ENCODE results near the gene ACTG2.

The ACTG2 gene

GRCh38 chr2:73862987-73863386 lies 29.8 kb upstream of the ACTG2 start:
- H4K91ac ChIP-seq (ENCODE audit: low read depth, low read length), result no peak overlapping the region
- no peak overlapping the region for H2AK5ac ChIP-seq (ENCODE audit: low read length)
- H3K4ac ChIP-seq (ENCODE audit: low read depth, low read length), result no peak overlapping the region
- no peak overlapping the region for H2BK12ac ChIP-seq (ENCODE audit: low read length)
- no peak overlapping the region for H2AFZ ChIP-seq (ENCODE audit: insufficient read depth, low read length, poor library complexity)
- H3K79me2 ChIP-seq (ENCODE audit: control insufficient read depth, insufficient read depth, low read length, poor library complexity), result no peaks in the 10 kb centered on the region
- no peak overlapping the region for H3K18ac ChIP-seq (ENCODE audit: low read length)
- H3K4me2 ChIP-seq (ENCODE audit: low read length), result no peak overlapping the region
- H3K4me1 ChIP-seq (ENCODE audit: control insufficient read depth in 1 of 2, insufficient read depth in 2 of 2, low read length in 2 of 2), result no peaks in the 10 kb centered on the region
- DNase-seq, result no peak
- WGBS (ENCODE audit: extremely low coverage, insufficient coverage, insufficient read length), result no CpG with 5 or more reads among the region's 2 CpGs
- no peak overlapping the region for H3K14ac ChIP-seq (ENCODE audit: low read length)
- H3K9ac ChIP-seq (ENCODE audit: low read length), result no peak overlapping the region
- no peak overlapping the region for H3K4me3 ChIP-seq (ENCODE audit: low read depth, low read length)
- peaks cover 4% of the 10 kb centered on the region for H3K9me3 ChIP-seq (ENCODE audit: insufficient read depth, low read depth, low read length)
- no peak overlapping the region for H3K27ac ChIP-seq (ENCODE audit: low read depth, low read length)
- no peaks in the 10 kb centered on the region for H3K27me3 ChIP-seq (ENCODE audit: insufficient read depth, low read length)
- no peak overlapping the region for H4K8ac ChIP-seq (ENCODE audit: low read depth, low read length)
- no peaks in the 10 kb centered on the region for H3K79me1 ChIP-seq (ENCODE audit: low read length)
- no peak overlapping the region for H2BK5ac ChIP-seq (ENCODE audit: low read depth, low read length, poor library complexity)
- peaks cover 9 to 35% of the 10 kb centered on the region in 2 experiments for H3K36me3 ChIP-seq (ENCODE audit: control insufficient read depth in 1 of 2, insufficient read depth in 2 of 2, low read length in 2 of 2)
- H3K23ac ChIP-seq (ENCODE audit: low read length), result no peak overlapping the region
- no peak overlapping the region for H4K12ac ChIP-seq (ENCODE audit: low read depth, low read length)
- no peak overlapping the region for H2BK120ac ChIP-seq (ENCODE audit: insufficient read depth, low read length, poor library complexity)

- no peak overlapping the region for H4K91ac ChIP-seq (ENCODE audit: low read depth, low read length)
- H2BK5ac ChIP-seq (ENCODE audit: low read depth, low read length, poor library complexity), result no peak overlapping the region
- no peak overlapping the region for H4K12ac ChIP-seq (ENCODE audit: low read depth, low read length)
- H3K27ac ChIP-seq (ENCODE audit: low read depth, low read length), result no peak overlapping the region
- no peak overlapping the region for H3K4ac ChIP-seq (ENCODE audit: low read depth, low read length)
- DNase-seq, result peak in 1 of 2 donors; percentile 28
- H3K23ac ChIP-seq (ENCODE audit: low read length), result no peak overlapping the region
- H4K8ac ChIP-seq (ENCODE audit: low read depth, low read length), result no peak overlapping the region
- H3K79me2 ChIP-seq (ENCODE audit: control insufficient read depth, insufficient read depth, low read length, poor library complexity), result no peaks in the 10 kb centered on the region
- H3K27me3 ChIP-seq (ENCODE audit: insufficient read depth, low read length), result no peaks in the 10 kb centered on the region
- no peak overlapping the region for H2BK12ac ChIP-seq (ENCODE audit: low read length)
- peaks cover 7 to 20% of the 10 kb centered on the region in 2 experiments for H3K36me3 ChIP-seq (ENCODE audit: control insufficient read depth in 1 of 2, insufficient read depth in 2 of 2, low read length in 2 of 2)
- H2AFZ ChIP-seq (ENCODE audit: insufficient read depth, low read length, poor library complexity), result no peak overlapping the region
- WGBS (ENCODE audit: extremely low coverage, insufficient coverage, insufficient read length), result no CpG with 5 or more reads among the region's 9 CpGs
- peaks cover 4% of the 10 kb centered on the region for H3K9me3 ChIP-seq (ENCODE audit: insufficient read depth, low read depth, low read length)
- no peaks in the 10 kb centered on the region for H3K79me1 ChIP-seq (ENCODE audit: low read length)
- no peak overlapping the region for H3K4me3 ChIP-seq (ENCODE audit: low read depth, low read length)
- H3K9ac ChIP-seq (ENCODE audit: low read length), result no peak overlapping the region
- H3K18ac ChIP-seq (ENCODE audit: low read length), result no peak overlapping the region
- no peaks in the 10 kb centered on the region for H3K4me1 ChIP-seq (ENCODE audit: control insufficient read depth in 1 of 2, insufficient read depth in 2 of 2, low read length in 2 of 2)
- no peak overlapping the region for H3K4me2 ChIP-seq (ENCODE audit: low read length)
- no peak overlapping the region for H2AK5ac ChIP-seq (ENCODE audit: low read length)
- H3K14ac ChIP-seq (ENCODE audit: low read length), result no peak overlapping the region
- H2BK120ac ChIP-seq (ENCODE audit: insufficient read depth, low read length, poor library complexity), result no peak overlapping the region
Observed at GRCh38 chr2:73868204-73868978, 24.4 kb upstream of the ACTG2 start.

DNA sequence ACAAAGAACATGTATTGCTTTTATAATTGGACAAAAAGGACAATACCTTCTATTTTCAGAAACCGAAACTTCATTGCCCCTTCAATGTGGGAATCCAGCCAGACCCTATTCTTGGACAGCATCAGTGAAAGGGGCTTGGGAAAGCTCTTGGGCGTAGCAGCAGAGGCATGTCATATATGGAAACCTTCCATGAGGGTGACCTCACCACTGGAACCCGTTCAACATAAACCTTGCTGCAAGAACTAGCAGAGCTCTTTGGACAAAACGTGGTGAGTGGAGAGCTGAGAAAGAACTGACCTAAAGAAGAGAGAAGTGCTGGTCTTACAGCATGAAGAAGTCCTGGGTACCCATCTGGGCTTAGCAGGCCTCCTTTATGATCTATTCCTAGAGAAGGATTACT lies 22.7 kb upstream of the ACTG2 start:
- no peak overlapping the region for H4K12ac ChIP-seq (ENCODE audit: low read depth, low read length)

GRCh38 chr2:73877071-73877802 lies 15.6 kb upstream of the ACTG2 start:
- WGBS (ENCODE audit: extremely low coverage, insufficient coverage, insufficient read length), result no CpG with 5 or more reads among the region's 9 CpGs

More for the DNA sequence above, 22.7 kb upstream of the ACTG2 start:
- Histone ChIP-seq H3K4me2 (ENCODE audit: low read length) (no peak overlapping the region), H3K18ac (ENCODE audit: low read length) (no peak overlapping the region), H3K79me1 (ENCODE audit: low read length) (no peaks in the 10 kb centered on the region), H3K14ac (ENCODE audit: low read length) (no peak overlapping the region), H2BK5ac (ENCODE audit: low read depth, low read length, poor library complexity) (no peak overlapping the region), H2BK12ac (ENCODE audit: low read length) (no peak overlapping the region), H3K4ac (ENCODE audit: low read depth, low read length) (no peak overlapping the region), H3K4me3 (ENCODE audit: low read depth, low read length) (no peak overlapping the region), H2AK5ac (ENCODE audit: low read length) (no peak overlapping the region), H3K27me3 (ENCODE audit: insufficient read depth, low read length) (no peaks in the 10 kb centered on the region), H4K8ac (ENCODE audit: low read depth, low read length) (no peak overlapping the region), H3K23ac (ENCODE audit: low read length) (no peak overlapping the region), H3K4me1 (ENCODE audit: control insufficient read depth in 1 of 2, insufficient read depth in 2 of 2, low read length in 2 of 2) (no peaks in the 10 kb centered on the region), H3K36me3 (ENCODE audit: control insufficient read depth in 1 of 2, insufficient read depth in 2 of 2, low read length in 2 of 2) (peaks cover 0 to 12% of the 10 kb centered on the region in 2 experiments), H3K9me3 (ENCODE audit: insufficient read depth, low read depth, low read length) (peaks cover 4% of the 10 kb centered on the region), H2BK120ac (ENCODE audit: insufficient read depth, low read length, poor library complexity) (no peak overlapping the region), H2AFZ (ENCODE audit: insufficient read depth, low read length, poor library complexity) (no peak overlapping the region), H3K79me2 (ENCODE audit: control insufficient read depth, insufficient read depth, low read length, poor library complexity) (no peaks in the 10 kb centered on the region), H4K91ac (ENCODE audit: low read depth, low read length) (no peak overlapping the region), H3K9ac (ENCODE audit: low read length) (no peak overlapping the region), H3K27ac (ENCODE audit: low read depth, low read length) (no peak overlapping the region)
- no peak for DNase-seq
- no CpG with 5 or more reads among the region's 4 CpGs for WGBS (ENCODE audit: extremely low coverage, insufficient coverage, insufficient read length)

More at GRCh38 chr2:73877071-73877802, 15.6 kb upstream of the ACTG2 start:
- Histone ChIP-seq H2BK120ac (ENCODE audit: insufficient read depth, low read length, poor library complexity) (no peak overlapping the region), H3K9ac (ENCODE audit: low read length) (no peak overlapping the region), H2AK5ac (ENCODE audit: low read length) (no peak overlapping the region), H2BK12ac (ENCODE audit: low read length) (no peak overlapping the region), H3K36me3 (ENCODE audit: control insufficient read depth in 1 of 2, insufficient read depth in 2 of 2, low read length in 2 of 2) (peaks cover 0 to 2% of the 10 kb centered on the region in 2 experiments), H3K14ac (ENCODE audit: low read length) (no peak overlapping the region), H3K79me1 (ENCODE audit: low read length) (no peaks in the 10 kb centered on the region), H3K27ac (ENCODE audit: low read depth, low read length) (no peak overlapping the region), H3K4me2 (ENCODE audit: low read length) (no peak overlapping the region), H4K12ac (ENCODE audit: low read depth, low read length) (no peak overlapping the region), H3K9me3 (ENCODE audit: insufficient read depth, low read depth, low read length) (no peaks in the 10 kb centered on the region), H3K4me1 (ENCODE audit: control insufficient read depth in 1 of 2, insufficient read depth in 2 of 2, low read length in 2 of 2) (no peaks in the 10 kb centered on the region), H3K27me3 (ENCODE audit: insufficient read depth, low read length) (no peaks in the 10 kb centered on the region), H2BK5ac (ENCODE audit: low read depth, low read length, poor library complexity) (no peak overlapping the region), H3K4me3 (ENCODE audit: low read depth, low read length) (no peak overlapping the region), H3K4ac (ENCODE audit: low read depth, low read length) (no peak overlapping the region), H3K23ac (ENCODE audit: low read length) (no peak overlapping the region), H4K8ac (ENCODE audit: low read depth, low read length) (no peak overlapping the region), H2AFZ (ENCODE audit: insufficient read depth, low read length, poor library complexity) (no peak overlapping the region), H3K79me2 (ENCODE audit: control insufficient read depth, insufficient read depth, low read length, poor library complexity) (no peaks in the 10 kb centered on the region), H3K18ac (ENCODE audit: low read length) (no peak overlapping the region), H4K91ac (ENCODE audit: low read depth, low read length) (no peak overlapping the region)
- no peak for DNase-seq

Measured in trophoblast cell (in vitro differentiated cells and primary cell).